HepG2 (cell line): ENCODE results near the gene ZSCAN31. TPM values are rescaled to one million over a fixed set of nuclear protein-coding genes. Genes with fewer than 3 reads are reported as not detected.

Source experiments
- ASH2L ChIP-seq: fragments of 300-600, 200-600 bp; sonication (generic); IDR thresholded peaks from 2 replicates; pipeline ENCODE4 v1.7.0; 2017; ENCODE audit warnings: low read depth, mild to moderate bottlenecking, moderate library complexity, mixed read lengths, low read length; ENCODE audit not compliant: insufficient read length
- ATM ChIP-seq: fragments of 450-650 bp; IDR thresholded peaks from 2 replicates; pipeline ENCODE4 v1.7.1; 2017; ENCODE audit warnings: mild to moderate bottlenecking, borderline replicate concordance
- ETV5 ChIP-seq: IDR thresholded peaks from 2 replicates; pipeline ENCODE4 v1.6.1; 2018; ENCODE audit warnings: missing biosample characterization, missing genetic modification reagents, inconsistent platforms, borderline replicate concordance
- FOXA1 ChIP-seq, 2 experiments: fragments of 450-650 bp in 1 of 2; sonication (generic) in 1 of 2; formaldehyde crosslinking in 1 of 2; IDR thresholded peaks; 2 replicates each; pipeline versions ENCODE4 v1.4.0 to v1.6.1; 2016 to 2020; ENCODE audit warnings: missing genetic modification reagents in 1 of 2
- FOXA3 ChIP-seq: IDR thresholded peaks from 2 replicates; pipeline ENCODE4 v1.6.1; 2016; ENCODE audit warnings: missing genetic modification reagents, missing compliant biosample characterization
- FOXP1 ChIP-seq, 2 experiments: fragments of 450-650 bp in 1 of 2; IDR thresholded peaks; 2 replicates each; pipeline ENCODE4 v1.6.1; 2017 to 2018; ENCODE audit warnings: antibody characterized with exemption in 1 of 2
- MAFF ChIP-seq: IDR thresholded peaks from 2 replicates; pipeline ENCODE4 v1.6.1; 2011; ENCODE audit warnings: low read depth, low read length, improper control_type of control experiment
- NFKB2 ChIP-seq: sonication (generic); formaldehyde crosslinking; IDR thresholded peaks from 2 replicates; pipeline ENCODE4 v1.4.0; 2020; ENCODE audit warnings: missing genetic modification reagents, borderline replicate concordance
- PCBP1 ChIP-seq: fragments of 200-400 bp; formaldehyde crosslinking; IDR thresholded peaks from 2 replicates; pipeline ENCODE4 v1.6.1; 2017; ENCODE audit warnings: mild to moderate bottlenecking, low read depth, low read length, borderline replicate concordance
- PHB2 ChIP-seq: fragments of 450-650 bp; IDR thresholded peaks from 2 replicates; pipeline ENCODE4 v1.6.1; 2018; ENCODE audit not compliant: partially characterized antibody
- SETDB1 ChIP-seq: sonication (generic); formaldehyde crosslinking; IDR thresholded peaks from 2 replicates; pipeline ENCODE4 v1.5.1; 2020; ENCODE audit warnings: missing genetic modification reagents, mild to moderate bottlenecking, borderline replicate concordance
- SMAD9 ChIP-seq: sonication (generic); formaldehyde crosslinking; IDR thresholded peaks from 2 replicates; pipeline ENCODE4 v1.5.1; 2020; ENCODE audit warnings: mild to moderate bottlenecking, missing genetic modification reagents
- SMC3 ChIP-seq: IDR thresholded peaks from 2 replicates; pipeline ENCODE4 v1.6.1; 2011; ENCODE audit warnings: low read length, improper control_type of control experiment
- TBP ChIP-seq: sonication (generic); formaldehyde crosslinking; IDR thresholded peaks from 2 replicates; pipeline ENCODE4 v1.5.0; 2020; ENCODE audit warnings: missing genetic modification reagents
- TSC22D2 ChIP-seq: sonication (generic); formaldehyde crosslinking; IDR thresholded peaks from 2 replicates; pipeline ENCODE4 v1.5.1; 2020; ENCODE audit warnings: missing genetic modification reagents, mild to moderate bottlenecking, borderline replicate concordance
- YY1 ChIP-seq: IDR thresholded peaks from 2 replicates; pipeline ENCODE4 v1.6.1; 2011; ENCODE audit warnings: low read length, low read depth, moderate library complexity, mild to moderate bottlenecking; ENCODE audit not compliant: insufficient read depth, insufficient replicate concordance
- ZBTB7A ChIP-seq: sonication (generic); formaldehyde crosslinking; IDR thresholded peaks from 2 replicates; pipeline ENCODE4 v1.8.0; 2022; ENCODE audit warnings: mild to moderate bottlenecking, missing genetic modification reagents
- ZFAT ChIP-seq: sonication (generic); formaldehyde crosslinking; conservative IDR thresholded peaks from 2 replicates; pipeline ENCODE4 v1.8.1; 2023; ENCODE audit warnings: missing genetic modification reagents, inconsistent platforms
- ZNF317 ChIP-seq: sonication (generic); formaldehyde crosslinking; IDR thresholded peaks from 2 replicates; pipeline ENCODE4 v1.5.0; 2020; ENCODE audit warnings: mild to moderate bottlenecking, missing genetic modification reagents
- ZNF776 ChIP-seq: sonication (generic); formaldehyde crosslinking; IDR thresholded peaks from 2 replicates; pipeline ENCODE4 v1.4.0; 2020; ENCODE audit warnings: mild to moderate bottlenecking, missing genetic modification reagents
- ZNF83 ChIP-seq: sonication (generic); formaldehyde crosslinking; IDR thresholded peaks from 2 replicates; pipeline ENCODE4 v1.4.0; 2020; ENCODE audit warnings: missing genetic modification reagents, mild to moderate bottlenecking, borderline replicate concordance
- ZNF850 ChIP-seq: sonication (generic); formaldehyde crosslinking; conservative IDR thresholded peaks from 2 replicates; pipeline ENCODE4 v1.9.0; 2021; ENCODE audit warnings: mild to moderate bottlenecking, missing genetic modification reagents
- polyA plus RNA-seq, 8 experiments: library from polyadenylated mRNA; depleted of rRNA in 3 of 8; stranded (reverse) in 7 of 8; unstranded in 1 of 8; fragments of >200 nt; fragmentation: Illumina TruSeq in 4 of 8; extraction: Trizol in 4 of 8; gene quantifications; 2 replicates each; pipeline versions ENCODE4 v1.2.1 to v1.2.3, GENCODE V29; 2011 to 2016; ENCODE audit warnings: low read depth in 4 of 8, missing spikeins in 1 of 8, mixed read lengths in 1 of 8; ENCODE audit not compliant: insufficient read depth in 1 of 8
- total RNA-seq, 5 experiments: library from RNA; depleted of rRNA; stranded (reverse); fragments of >200 nt; fragmentation: Illumina TruSeq; extraction: Trizol; gene quantifications; 2 replicates each; pipeline ENCODE4 v1.2.3, GENCODE V29; 2016; ENCODE audit warnings: low read depth in 1 of 5
- TF ChIP-seq, protein P1 (sequence below): sonication (generic); formaldehyde crosslinking; IDR thresholded peaks from 2 replicates; pipeline ENCODE4 v1.4.0; 2020; ENCODE audit warnings: mild to moderate bottlenecking, missing genetic modification reagents
- TF ChIP-seq, protein P2 (sequence below): sonication (generic); formaldehyde crosslinking; IDR thresholded peaks from 2 replicates; pipeline ENCODE4 v1.4.0; 2020; ENCODE audit warnings: missing genetic modification reagents, borderline replicate concordance
- TF ChIP-seq, protein P3 (sequence below): sonication (generic); formaldehyde crosslinking; IDR thresholded peaks from 2 replicates; pipeline ENCODE4 v1.5.1; 2020; ENCODE audit warnings: missing genetic modification reagents, mild to moderate bottlenecking, borderline replicate concordance
- TF ChIP-seq, protein P4 (sequence below): IDR thresholded peaks from 2 replicates; pipeline ENCODE4 v1.6.1; 2016; ENCODE audit warnings: low read depth, borderline replicate concordance
- TF ChIP-seq, protein P5 (sequence below): IDR thresholded peaks from 2 replicates; pipeline ENCODE4 v1.6.1; 2016; ENCODE audit warnings: low read depth

Gene ZSCAN31
- total and polyA plus RNA-seq, 2 of the 13 experiments (the other 11 are each of a cell fraction or from before 2014, with no cell fraction given) = 5.3 to 6.2 TPM

DNA sequence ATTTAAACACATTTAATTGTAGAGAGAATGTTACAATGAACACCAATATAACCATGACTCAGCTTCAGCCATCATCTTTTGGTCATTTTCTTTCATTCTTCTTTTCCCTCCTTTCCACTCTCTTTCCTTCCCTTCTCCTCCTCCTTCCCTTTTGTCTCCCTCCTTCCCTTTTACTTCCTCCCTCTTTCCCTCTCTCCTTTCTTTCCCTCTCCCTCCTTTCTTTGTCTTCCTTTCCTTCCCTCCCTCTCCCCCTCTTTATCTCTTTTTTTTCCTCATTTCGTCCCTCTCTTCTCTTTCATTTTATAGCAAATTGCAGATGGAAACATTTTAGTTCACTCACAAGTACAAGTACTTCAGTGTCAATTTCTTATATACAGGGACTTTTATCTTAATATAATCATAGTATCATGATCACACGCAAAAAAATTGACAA, 15.6 kb upstream of the ZSCAN31 start (continued):
- TF ChIP-seq, protein P1, sequence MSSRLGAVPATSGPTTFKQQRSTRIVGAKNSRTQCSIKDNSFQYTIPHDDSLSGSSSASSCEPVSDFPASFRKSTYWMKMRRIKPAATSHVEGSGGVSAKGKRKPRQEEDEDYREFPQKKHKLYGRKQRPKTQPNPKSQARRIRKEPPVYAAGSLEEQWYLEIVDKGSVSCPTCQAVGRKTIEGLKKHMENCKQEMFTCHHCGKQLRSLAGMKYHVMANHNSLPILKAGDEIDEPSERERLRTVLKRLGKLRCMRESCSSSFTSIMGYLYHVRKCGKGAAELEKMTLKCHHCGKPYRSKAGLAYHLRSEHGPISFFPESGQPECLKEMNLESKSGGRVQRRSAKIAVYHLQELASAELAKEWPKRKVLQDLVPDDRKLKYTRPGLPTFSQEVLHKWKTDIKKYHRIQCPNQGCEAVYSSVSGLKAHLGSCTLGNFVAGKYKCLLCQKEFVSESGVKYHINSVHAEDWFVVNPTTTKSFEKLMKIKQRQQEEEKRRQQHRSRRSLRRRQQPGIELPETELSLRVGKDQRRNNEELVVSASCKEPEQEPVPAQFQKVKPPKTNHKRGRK (CRISPR knock-in tag) = peak; percentile 95
- TF ChIP-seq ASH2L (no peak), ATM (0 out of 2 replicates have a peak, but pooled peaks have one; percentile 58), ZNF776 (no peak), YY1 (no peak), MAFF (no peak), ZFAT (no peak), FOXA1 (IDR thresholded peaks at IDR 0.05) (peak; percentile 51; the same call in 1 of the 2 replicates), FOXA1 (CRISPR knock-in tag; IDR thresholded peaks at IDR 0.05) (no peak), NFKB2 (CRISPR knock-in tag) (no peak), SMAD9 (CRISPR knock-in tag) (no peak), ETV5 (no peak), PCBP1 (0 out of 2 replicates have a peak, but pooled peaks have one; percentile 45), ZNF83 (CRISPR knock-in tag) (no peak), ZNF850 (no peak), SETDB1 (CRISPR knock-in tag) (no peak), TBP (CRISPR knock-in tag) (no peak), ZBTB7A (CRISPR knock-in tag) (no peak), ZNF317 (CRISPR knock-in tag) (no peak), PHB2 (peak; percentile 83), SMC3 (no peak), FOXA3 (CRISPR knock-in tag) (no peak), FOXP1 (IDR thresholded peaks at IDR 0.05) (peak; percentile 11; the same call in 1 of the 2 replicates), FOXP1 (CRISPR knock-in tag; IDR thresholded peaks at IDR 0.05) (no peak), TSC22D2 (CRISPR knock-in tag) (no peak)
- TF ChIP-seq, protein P2, sequence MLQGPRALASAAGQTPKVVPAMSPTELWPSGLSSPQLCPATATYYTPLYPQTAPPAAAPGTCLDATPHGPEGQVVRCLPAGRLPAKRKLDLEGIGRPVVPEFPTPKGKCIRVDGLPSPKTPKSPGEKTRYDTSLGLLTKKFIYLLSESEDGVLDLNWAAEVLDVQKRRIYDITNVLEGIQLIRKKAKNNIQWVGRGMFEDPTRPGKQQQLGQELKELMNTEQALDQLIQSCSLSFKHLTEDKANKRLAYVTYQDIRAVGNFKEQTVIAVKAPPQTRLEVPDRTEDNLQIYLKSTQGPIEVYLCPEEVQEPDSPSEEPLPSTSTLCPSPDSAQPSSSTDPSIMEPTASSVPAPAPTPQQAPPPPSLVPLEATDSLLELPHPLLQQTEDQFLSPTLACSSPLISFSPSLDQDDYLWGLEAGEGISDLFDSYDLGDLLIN = no peak
- TF ChIP-seq, protein P3, sequence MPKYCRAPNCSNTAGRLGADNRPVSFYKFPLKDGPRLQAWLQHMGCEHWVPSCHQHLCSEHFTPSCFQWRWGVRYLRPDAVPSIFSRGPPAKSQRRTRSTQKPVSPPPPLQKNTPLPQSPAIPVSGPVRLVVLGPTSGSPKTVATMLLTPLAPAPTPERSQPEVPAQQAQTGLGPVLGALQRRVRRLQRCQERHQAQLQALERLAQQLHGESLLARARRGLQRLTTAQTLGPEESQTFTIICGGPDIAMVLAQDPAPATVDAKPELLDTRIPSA (CRISPR knock-in tag) = no peak
- TF ChIP-seq, protein P4, sequence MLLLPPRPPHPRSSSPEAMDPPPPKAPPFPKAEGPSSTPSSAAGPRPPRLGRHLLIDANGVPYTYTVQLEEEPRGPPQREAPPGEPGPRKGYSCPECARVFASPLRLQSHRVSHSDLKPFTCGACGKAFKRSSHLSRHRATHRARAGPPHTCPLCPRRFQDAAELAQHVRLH (CRISPR knock-in tag) = no peak
- TF ChIP-seq, protein P5, sequence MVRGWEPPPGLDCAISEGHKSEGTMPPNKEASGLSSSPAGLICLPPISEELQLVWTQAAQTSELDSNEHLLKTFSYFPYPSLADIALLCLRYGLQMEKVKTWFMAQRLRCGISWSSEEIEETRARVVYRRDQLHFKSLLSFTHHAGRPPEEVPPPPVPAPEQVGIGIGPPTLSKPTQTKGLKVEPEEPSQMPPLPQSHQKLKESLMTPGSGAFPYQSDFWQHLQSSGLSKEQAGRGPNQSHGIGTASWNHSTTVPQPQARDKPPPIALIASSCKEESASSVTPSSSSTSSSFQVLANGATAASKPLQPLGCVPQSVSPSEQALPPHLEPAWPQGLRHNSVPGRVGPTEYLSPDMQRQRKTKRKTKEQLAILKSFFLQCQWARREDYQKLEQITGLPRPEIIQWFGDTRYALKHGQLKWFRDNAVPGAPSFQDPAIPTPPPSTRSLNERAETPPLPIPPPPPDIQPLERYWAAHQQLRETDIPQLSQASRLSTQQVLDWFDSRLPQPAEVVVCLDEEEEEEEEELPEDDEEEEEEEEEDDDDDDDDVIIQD (CRISPR knock-in tag) = no peak
